ENCODE results near the gene AVEN.

AVEN gene

GRCh38 chr15:34018021-34018645 lies 20.9 kb downstream of the AVEN start:
- no peak overlapping the region for H3K27ac ChIP-seq
- no peak for TF ChIP-seq ZFX (IDR thresholded peaks at IDR 0.05)
- no peak for TF ChIP-seq CTCF (conservative IDR thresholded peaks at IDR 0.05)

GRCh38 chr15:34014556-34014955 lies 24.4 kb downstream of the AVEN start:
- no peak for TF ChIP-seq CTCF (conservative IDR thresholded peaks at IDR 0.05)
- no peak for TF ChIP-seq ZFX (IDR thresholded peaks at IDR 0.05)

GRCh38 chr15:34013746-34014145 lies 25.3 kb downstream of the AVEN start:
- no peak overlapping the region for H3K27ac ChIP-seq
- TF ChIP-seq CTCF (conservative IDR thresholded peaks at IDR 0.05) = no peak
- TF ChIP-seq ZFX (IDR thresholded peaks at IDR 0.05) = no peak

More at GRCh38 chr15:34014556-34014955, 24.4 kb downstream of the AVEN start:
- H3K27ac ChIP-seq = no peak overlapping the region

- H3K27ac ChIP-seq = no peak overlapping the region
- no peak for TF ChIP-seq ZFX (IDR thresholded peaks at IDR 0.05)
These were observed 26.5 kb downstream of the AVEN start for GRCh38 chr15:34012461-34013028.

- no peak overlapping the region for H3K27ac ChIP-seq
- TF ChIP-seq CTCF (conservative IDR thresholded peaks at IDR 0.05) (no peak), ZFX (IDR thresholded peaks at IDR 0.05) (no peak)
These were observed 27.5 kb downstream of the AVEN start for GRCh38 chr15:34011481-34011880.

- no peak overlapping the region for H3K27ac ChIP-seq
- TF ChIP-seq CTCF (conservative IDR thresholded peaks at IDR 0.05) (no peak), ZFX (IDR thresholded peaks at IDR 0.05) (no peak)
These were observed 28.1 kb downstream of the AVEN start for GRCh38 chr15:34010921-34011320.

GRCh38 chr15:34009656-34010055 lies 29.3 kb downstream of the AVEN start:
- TF ChIP-seq ZFX (IDR thresholded peaks at IDR 0.05) = no peak
- TF ChIP-seq CTCF (conservative IDR thresholded peaks at IDR 0.05) = no peak
- no peak overlapping the region for H3K27ac ChIP-seq

GRCh38 chr15:34006381-34006780 lies 32.6 kb downstream of the AVEN start:
- H3K27ac ChIP-seq = no peak overlapping the region
- TF ChIP-seq ZFX (IDR thresholded peaks at IDR 0.05) (no peak), CTCF (conservative IDR thresholded peaks at IDR 0.05) (no peak)
